Large intestine (tissue), 3 donors: ENCODE measurements around the gene TMEM54. TPM values are rescaled to one million over a fixed set of nuclear protein-coding genes. Genes with fewer than 3 reads are reported as not detected.

Experiments used
- DNase-seq, 2 donors: peaks; one replicate each; pipeline versions ENCODE4 v3.0.0 to v3.0.0-alpha.2; 2013
- H3K27ac ChIP-seq: one replicate; pipeline ENCODE4 v1.5.1; 2013; ENCODE audit warnings: low read length
- H3K27me3 ChIP-seq: 2 replicates; pipeline ENCODE4 v1.6.1; 2013; ENCODE audit warnings: low read length; ENCODE audit not compliant: control insufficient read depth, insufficient read depth
- H3K36me3 ChIP-seq: 2 replicates; pipeline ENCODE4 v1.6.1; 2013; ENCODE audit warnings: low read length; ENCODE audit not compliant: control insufficient read depth, insufficient read depth
- H3K4me1 ChIP-seq: one replicate; pipeline ENCODE4 v1.6.1; 2013; ENCODE audit warnings: low read length; ENCODE audit not compliant: control insufficient read depth, insufficient read depth
- H3K4me3 ChIP-seq: one replicate; pipeline ENCODE4 v1.5.1; 2013; ENCODE audit warnings: low read length
- H3K9me3 ChIP-seq: one replicate; pipeline ENCODE4 v1.6.1; 2013; ENCODE audit warnings: mild to moderate bottlenecking, low read depth, low read length, moderate library complexity; ENCODE audit not compliant: control insufficient read depth
- WGBS: methylation state at CpG from one replicate; pipeline ENCODE4 v1.1.5; 2013; ENCODE audit warnings: low lambda C conversion rate; ENCODE audit not compliant: insufficient coverage; 5-methylcytosine and 5-hydroxymethylcytosine counted together
- polyA plus RNA-seq: library from polyadenylated mRNA; unstranded; fragments of 120-200 nt; gene quantifications from one replicate; pipeline ENCODE4 v1.2.1, GENCODE V29; 2013

Gene TMEM54
- polyA plus RNA-seq, 1 donor = 27.7 TPM

- peaks cover 16% of the 10 kb centered on the region for H3K4me1 ChIP-seq
- peaks cover 3% of the 10 kb centered on the region for H3K9me3 ChIP-seq
- WGBS = no CpG with 5 or more reads among the region's 5 CpGs
- no peaks in the 10 kb centered on the region for H3K36me3 ChIP-seq
- H3K4me3 ChIP-seq = no peak overlapping the region
- H3K27ac ChIP-seq = no peak overlapping the region
- H3K27me3 ChIP-seq = peaks cover 19% of the 10 kb centered on the region
- DNase-seq = no peak
Observed at GRCh38 chr1:32896451-32896850, 4.7 kb downstream of the TMEM54 start.

GRCh38 chr1:32895325-32896215 is 5.6 kb downstream of the TMEM54 start:
- H3K4me1 ChIP-seq = peaks cover 12% of the 10 kb centered on the region
- peaks cover 3% of the 10 kb centered on the region for H3K9me3 ChIP-seq
- no CpG with 5 or more reads among the region's 26 CpGs for WGBS
- H3K27me3 ChIP-seq = peaks cover 21% of the 10 kb centered on the region
- no peaks in the 10 kb centered on the region for H3K36me3 ChIP-seq
- no peak overlapping the region for H3K4me3 ChIP-seq
- DNase-seq = no peak
- no peak overlapping the region for H3K27ac ChIP-seq

- Histone ChIP-seq H3K36me3 (no peaks in the 10 kb centered on the region), H3K9me3 (peaks cover 3% of the 10 kb centered on the region), H3K4me1 (peaks cover 11% of the 10 kb centered on the region), H3K27me3 (peaks cover 24% of the 10 kb centered on the region), H3K27ac (no peak overlapping the region), H3K4me3 (no peak overlapping the region)
- WGBS = no CpG with 5 or more reads among the region's 6 CpGs
- no peak for DNase-seq
Observed at GRCh38 chr1:32894681-32895080, 6.5 kb downstream of the TMEM54 start.

- Histone ChIP-seq H3K27me3 (peaks cover 24% of the 10 kb centered on the region), H3K4me3 (no peak overlapping the region), H3K9me3 (peaks cover 3% of the 10 kb centered on the region), H3K4me1 (peaks cover 11% of the 10 kb centered on the region), H3K36me3 (no peaks in the 10 kb centered on the region), H3K27ac (no peak overlapping the region)
- WGBS = no CpG with 5 or more reads among the region's 8 CpGs
- no peak for DNase-seq
Observed at GRCh38 chr1:32894019-32894600, 7.1 kb downstream of the TMEM54 start.

- Histone ChIP-seq H3K36me3 (no peaks in the 10 kb centered on the region), H3K4me1 (peaks cover 11% of the 10 kb centered on the region), H3K4me3 (peak overlapping the region; percentile 44), H3K9me3 (peaks cover 3% of the 10 kb centered on the region), H3K27ac (no peak overlapping the region), H3K27me3 (peaks cover 28% of the 10 kb centered on the region)
- no CpG with 5 or more reads among the region's 58 CpGs for WGBS
- DNase-seq = peak; percentile 20 to 60
Observed at GRCh38 chr1:32893198-32894018, 7.8 kb downstream of the TMEM54 start.

- DNase-seq = peak in 1 of 2 donors; percentile 31
- Histone ChIP-seq H3K27ac (no peak overlapping the region), H3K4me1 (peaks cover 11% of the 10 kb centered on the region), H3K27me3 (peaks cover 34% of the 10 kb centered on the region), H3K9me3 (peaks cover 3% of the 10 kb centered on the region), H3K36me3 (no peaks in the 10 kb centered on the region), H3K4me3 (peak overlapping the region; percentile 44)
- no CpG with 5 or more reads among the region's 49 CpGs for WGBS
Observed at GRCh38 chr1:32892368-32893197, 8.6 kb downstream of the TMEM54 start.

GRCh38 chr1:32891630-32892029 is 9.6 kb downstream of the TMEM54 start:
- H3K4me3 ChIP-seq = no peak overlapping the region
- H3K27ac ChIP-seq = no peak overlapping the region
- DNase-seq = no peak
- peaks cover 11% of the 10 kb centered on the region for H3K4me1 ChIP-seq
- no CpG with 5 or more reads among the region's 3 CpGs for WGBS
- H3K36me3 ChIP-seq = no peaks in the 10 kb centered on the region
- H3K27me3 ChIP-seq = peaks cover 43% of the 10 kb centered on the region
- H3K9me3 ChIP-seq = peaks cover 3% of the 10 kb centered on the region

GRCh38 chr1:32891241-32891570 is 10.0 kb downstream of the TMEM54 start:
- Histone ChIP-seq H3K9me3 (peaks cover 3% of the 10 kb centered on the region), H3K27me3 (peaks cover 46% of the 10 kb centered on the region), H3K4me3 (no peak overlapping the region), H3K27ac (no peak overlapping the region), H3K36me3 (no peaks in the 10 kb centered on the region), H3K4me1 (peaks cover 11% of the 10 kb centered on the region)
- no peak for DNase-seq
- WGBS = no CpG with 5 or more reads among the region's 1 CpG

- Histone ChIP-seq H3K27ac (no peak overlapping the region), H3K36me3 (no peaks in the 10 kb centered on the region), H3K4me1 (peaks cover 11% of the 10 kb centered on the region), H3K9me3 (peaks cover 3% of the 10 kb centered on the region), H3K4me3 (no peak overlapping the region), H3K27me3 (peaks cover 51% of the 10 kb centered on the region)
- no CpG with 5 or more reads among the region's 7 CpGs for WGBS
- DNase-seq = no peak
Observed at GRCh38 chr1:32890516-32891240, 10.5 kb downstream of the TMEM54 start.
